Uterus (tissue), 2 donors: ENCODE measurements around the gene SCAF4.

ENCODE experiments used
- CTCF ChIP-seq, 4 experiments: fragments of 200-600 bp in 2 of 4; fragments of 450-650 bp in 2 of 4; sonication (generic) in 2 of 4; IDR thresholded peaks; one replicate each; pipeline ENCODE4 v1.5.1; 2016 to 2019; ENCODE audit warnings: antibody characterized with exemption in 4 of 4, mild to moderate bottlenecking in 2 of 4, moderate library complexity in 1 of 4
- POLR2A ChIP-seq, 2 donors: fragments of 450-650 bp; IDR thresholded peaks; one replicate each; pipeline ENCODE4 v1.6.1; 2016; ENCODE audit warnings: antibody characterized with exemption in 2 of 2, mild to moderate bottlenecking in 1 of 2, moderate library complexity in 1 of 2

GRCh38 chr21:31683029-31683428, 48.9 kb downstream of the SCAF4 start:
- no peak for TF ChIP-seq CTCF (IDR thresholded peaks at IDR 0.05)
- TF ChIP-seq POLR2A (IDR thresholded peaks at IDR 0.05) = no peak
